HepG2 (cell line): ENCODE data around the gene HYAL1. TPM values are rescaled to one million over a fixed set of nuclear protein-coding genes. Genes with fewer than 3 reads are reported as not detected.

Experiments
- AGO1 ChIP-seq: fragments of 200-400 bp; formaldehyde crosslinking; IDR thresholded peaks from 2 replicates; pipeline ENCODE4 v1.6.1; 2017; ENCODE audit warnings: mild to moderate bottlenecking, low read depth, low read length, moderate library complexity; ENCODE audit not compliant: poor library complexity, severe bottlenecking
- ELF3 ChIP-seq: IDR thresholded peaks from 2 replicates; pipeline ENCODE4 v1.6.1; 2016; ENCODE audit warnings: missing genetic modification reagents, missing compliant biosample characterization
- FOXM1 ChIP-seq: sonication (generic); formaldehyde crosslinking; IDR thresholded peaks from 2 replicates; pipeline ENCODE4 v1.5.0; 2020; ENCODE audit warnings: missing genetic modification reagents
- MAZ ChIP-seq, 2 experiments: sonication (generic) in 1 of 2; formaldehyde crosslinking in 1 of 2; IDR thresholded peaks; 2 replicates each; pipeline versions ENCODE4 v1.5.0 to v1.6.1; 2012 to 2020; ENCODE audit warnings: low read depth in 2 of 2, mild to moderate bottlenecking in 2 of 2, borderline replicate concordance in 1 of 2, improper control_type of control experiment in 1 of 2, low read length in 1 of 2, missing genetic modification reagents in 1 of 2, moderate library complexity in 1 of 2
- PRMT3 ChIP-seq: sonication (generic); formaldehyde crosslinking; IDR thresholded peaks from 2 replicates; pipeline ENCODE4 v1.8.1; 2022; ENCODE audit warnings: low read depth, mild to moderate bottlenecking, moderate library complexity, missing genetic modification reagents, borderline replicate concordance
- RFXANK ChIP-seq: IDR thresholded peaks from 2 replicates; pipeline ENCODE4 v1.6.1; 2016
- SAFB2 ChIP-seq: sonication (generic); formaldehyde crosslinking; IDR thresholded peaks from 2 replicates; pipeline ENCODE4 v1.5.1; 2020; ENCODE audit warnings: missing genetic modification reagents, low read depth, mild to moderate bottlenecking, borderline replicate concordance
- ZNF615 ChIP-seq: sonication (generic); formaldehyde crosslinking; IDR thresholded peaks from 2 replicates; pipeline ENCODE4 v1.5.0; 2020; ENCODE audit warnings: mild to moderate bottlenecking, missing genetic modification reagents, borderline replicate concordance
- polyA plus RNA-seq, 8 experiments: library from polyadenylated mRNA; depleted of rRNA in 3 of 8; stranded (reverse) in 7 of 8; unstranded in 1 of 8; fragments of >200 nt; fragmentation: Illumina TruSeq in 4 of 8; extraction: Trizol in 4 of 8; gene quantifications; 2 replicates each; pipeline versions ENCODE4 v1.2.1 to v1.2.3, GENCODE V29; 2011 to 2016; ENCODE audit warnings: low read depth in 4 of 8, missing spikeins in 1 of 8, mixed read lengths in 1 of 8; ENCODE audit not compliant: insufficient read depth in 1 of 8
- total RNA-seq, 5 experiments: library from RNA; depleted of rRNA; stranded (reverse); fragments of >200 nt; fragmentation: Illumina TruSeq; extraction: Trizol; gene quantifications; 2 replicates each; pipeline ENCODE4 v1.2.3, GENCODE V29; 2016; ENCODE audit warnings: low read depth in 1 of 5
- TF ChIP-seq, protein P1 (sequence below): sonication (generic); formaldehyde crosslinking; IDR thresholded peaks from one replicate; pipeline ENCODE4 v1.5.1; 2020; ENCODE audit warnings: mild to moderate bottlenecking, missing genetic modification reagents; ENCODE audit errors: not compliant biosample characterization
- TF ChIP-seq, protein P2 (sequence below): sonication (generic); formaldehyde crosslinking; IDR thresholded peaks from 2 replicates; pipeline ENCODE4 v1.5.0; 2020; ENCODE audit warnings: missing genetic modification reagents, mild to moderate bottlenecking, borderline replicate concordance
- TF ChIP-seq, protein P3 (sequence below): sonication (generic); formaldehyde crosslinking; IDR thresholded peaks from 2 replicates; pipeline ENCODE4 v1.5.0; 2020; ENCODE audit warnings: missing genetic modification reagents
- TF ChIP-seq, protein P4 (sequence below): sonication (generic); formaldehyde crosslinking; IDR thresholded peaks from 2 replicates; pipeline ENCODE4 v1.4.0; 2020; ENCODE audit warnings: mild to moderate bottlenecking, missing genetic modification reagents

The HYAL1 gene
- total and polyA plus RNA-seq, 2 of the 13 experiments (the other 11 are each of a cell fraction or from before 2014, with no cell fraction given) = 76.5 to 193 TPM

DNA sequence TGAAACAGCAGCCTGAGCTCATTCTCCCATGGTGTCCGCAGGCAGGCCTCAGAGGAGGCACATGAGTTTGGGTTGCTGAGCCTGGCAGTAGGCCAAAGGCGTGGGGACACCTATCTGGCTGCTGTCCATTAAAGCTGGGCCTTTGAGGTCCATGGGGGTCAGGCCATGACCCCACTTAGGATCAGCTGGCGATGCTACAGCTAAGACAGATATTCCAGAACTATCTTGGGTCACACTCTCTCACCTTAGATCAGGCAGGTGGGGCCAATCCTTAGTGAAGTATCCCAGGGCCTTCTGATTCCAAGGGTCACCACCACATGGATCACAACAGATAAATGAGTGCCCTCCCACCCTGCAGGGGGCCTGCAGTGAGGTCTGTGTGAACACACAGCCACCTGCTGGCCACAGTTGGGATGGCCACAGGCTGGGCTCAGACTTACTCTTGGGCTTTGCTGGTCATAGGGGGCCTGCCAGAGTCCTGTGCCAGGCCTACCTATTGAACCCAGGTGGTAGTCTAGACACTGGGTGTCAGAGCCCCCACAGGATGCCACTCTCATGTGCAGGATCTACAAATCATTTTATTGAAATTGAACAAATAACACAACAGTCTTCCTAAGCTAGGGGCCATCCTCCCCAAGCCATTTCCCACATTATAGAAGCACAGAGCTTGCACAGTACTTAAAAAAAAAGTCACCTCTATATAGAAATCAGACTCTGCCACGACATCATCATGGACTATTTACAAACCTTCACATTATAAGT lies 21.2 kb upstream of the HYAL1 start (continued):
- TF ChIP-seq, protein P1, sequence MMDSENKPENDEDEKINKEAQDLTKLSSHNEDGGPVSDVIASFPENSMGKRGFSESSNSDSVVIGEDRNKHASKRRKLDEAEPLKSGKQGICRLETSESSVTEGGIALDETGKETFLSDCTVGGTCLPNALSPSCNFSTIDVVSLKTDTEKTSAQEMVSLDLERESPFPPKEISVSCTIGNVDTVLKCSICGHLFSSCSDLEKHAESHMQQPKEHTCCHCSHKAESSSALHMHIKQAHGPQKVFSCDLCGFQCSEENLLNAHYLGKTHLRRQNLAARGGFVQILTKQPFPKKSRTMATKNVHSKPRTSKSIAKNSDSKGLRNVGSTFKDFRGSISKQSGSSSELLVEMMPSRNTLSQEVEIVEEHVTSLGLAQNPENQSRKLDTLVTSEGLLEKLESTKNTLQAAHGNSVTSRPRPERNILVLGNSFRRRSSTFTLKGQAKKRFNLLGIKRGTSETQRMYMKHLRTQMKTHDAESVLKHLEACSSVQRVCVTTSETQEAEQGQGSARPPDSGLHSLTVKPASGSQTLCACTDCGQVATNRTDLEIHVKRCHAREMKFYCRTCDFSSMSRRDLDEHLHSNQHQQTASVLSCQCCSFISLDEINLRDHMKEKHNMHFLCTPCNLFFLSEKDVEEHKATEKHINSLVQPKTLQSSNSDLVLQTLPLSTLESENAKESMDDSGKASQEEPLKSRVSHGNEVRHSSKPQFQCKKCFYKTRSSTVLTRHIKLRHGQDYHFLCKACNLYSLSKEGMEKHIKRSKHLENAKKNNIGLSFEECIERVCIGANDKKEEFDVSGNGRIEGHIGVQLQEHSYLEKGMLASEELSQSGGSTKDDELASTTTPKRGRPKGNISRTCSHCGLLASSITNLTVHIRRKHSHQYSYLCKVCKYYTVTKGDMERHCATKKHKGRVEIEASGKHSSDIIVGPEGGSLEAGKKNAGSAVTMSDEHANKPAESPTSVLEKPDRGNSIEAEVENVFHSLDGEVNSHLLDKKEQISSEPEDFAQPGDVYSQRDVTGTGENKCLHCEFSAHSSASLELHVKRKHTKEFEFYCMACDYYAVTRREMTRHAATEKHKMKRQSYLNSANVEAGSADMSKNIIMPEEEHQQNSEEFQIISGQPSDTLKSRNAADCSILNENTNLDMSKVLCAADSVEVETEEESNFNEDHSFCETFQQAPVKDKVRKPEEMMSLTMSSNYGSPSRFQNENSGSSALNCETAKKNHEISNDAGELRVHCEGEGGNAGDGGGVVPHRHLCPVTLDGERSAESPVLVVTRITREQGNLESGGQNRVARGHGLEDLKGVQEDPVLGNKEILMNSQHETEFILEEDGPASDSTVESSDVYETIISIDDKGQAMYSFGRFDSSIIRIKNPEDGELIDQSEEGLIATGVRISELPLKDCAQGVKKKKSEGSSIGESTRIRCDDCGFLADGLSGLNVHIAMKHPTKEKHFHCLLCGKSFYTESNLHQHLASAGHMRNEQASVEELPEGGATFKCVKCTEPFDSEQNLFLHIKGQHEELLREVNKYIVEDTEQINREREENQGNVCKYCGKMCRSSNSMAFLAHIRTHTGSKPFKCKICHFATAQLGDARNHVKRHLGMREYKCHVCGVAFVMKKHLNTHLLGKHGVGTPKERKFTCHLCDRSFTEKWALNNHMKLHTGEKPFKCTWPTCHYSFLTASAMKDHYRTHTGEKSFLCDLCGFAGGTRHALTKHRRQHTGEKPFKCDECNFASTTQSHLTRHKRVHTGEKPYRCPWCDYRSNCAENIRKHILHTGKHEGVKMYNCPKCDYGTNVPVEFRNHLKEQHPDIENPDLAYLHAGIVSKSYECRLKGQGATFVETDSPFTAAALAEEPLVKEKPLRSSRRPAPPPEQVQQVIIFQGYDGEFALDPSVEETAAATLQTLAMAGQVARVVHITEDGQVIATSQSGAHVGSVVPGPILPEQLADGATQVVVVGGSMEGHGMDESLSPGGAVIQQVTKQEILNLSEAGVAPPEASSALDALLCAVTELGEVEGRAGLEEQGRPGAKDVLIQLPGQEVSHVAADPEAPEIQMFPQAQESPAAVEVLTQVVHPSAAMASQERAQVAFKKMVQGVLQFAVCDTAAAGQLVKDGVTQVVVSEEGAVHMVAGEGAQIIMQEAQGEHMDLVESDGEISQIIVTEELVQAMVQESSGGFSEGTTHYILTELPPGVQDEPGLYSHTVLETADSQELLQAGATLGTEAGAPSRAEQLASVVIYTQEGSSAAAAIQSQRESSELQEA (CRISPR knock-in tag) = peak; percentile 37
- TF ChIP-seq AGO1 = no peak
- TF ChIP-seq RFXANK (CRISPR knock-in tag) = 0 out of 2 replicates have a peak, but pooled peaks have one; percentile 20
- TF ChIP-seq, protein P2, sequence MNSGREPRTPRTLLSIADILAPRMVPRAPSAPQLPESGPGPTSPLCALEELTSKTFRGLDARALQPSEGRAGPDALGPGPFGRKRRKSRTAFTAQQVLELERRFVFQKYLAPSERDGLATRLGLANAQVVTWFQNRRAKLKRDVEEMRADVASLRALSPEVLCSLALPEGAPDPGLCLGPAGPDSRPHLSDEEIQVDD (CRISPR knock-in tag) = no peak
- TF ChIP-seq ELF3 (CRISPR knock-in tag) = peak; percentile 13; the same call in 1 of the 2 replicates
- TF ChIP-seq PRMT3 (CRISPR knock-in tag) = no peak
- TF ChIP-seq, protein P3, sequence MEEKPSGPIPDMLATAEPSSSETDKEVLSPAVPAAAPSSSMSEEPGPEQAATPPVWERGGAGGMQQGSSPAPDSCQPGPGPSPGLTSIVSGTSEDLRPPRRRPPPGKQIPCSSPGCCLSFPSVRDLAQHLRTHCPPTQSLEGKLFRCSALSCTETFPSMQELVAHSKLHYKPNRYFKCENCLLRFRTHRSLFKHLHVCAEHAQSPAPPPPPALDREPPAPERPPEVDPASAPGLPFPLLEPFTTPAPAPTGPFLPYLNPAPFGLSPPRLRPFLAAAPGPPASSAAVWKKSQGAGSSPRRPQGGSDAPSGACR (CRISPR knock-in tag) = peak; percentile 77; the same call in 1 of the 2 replicates
- peak; percentile 65; the same call in 1 of the 2 replicates for TF ChIP-seq MAZ (IDR thresholded peaks at IDR 0.05; ENCODE audit: borderline replicate concordance, low read depth, low read length)
- TF ChIP-seq MAZ (CRISPR knock-in tag; IDR thresholded peaks at IDR 0.05; ENCODE audit: low read depth) = peak; percentile 70; the same call in 1 of the 2 replicates
- TF ChIP-seq, protein P4, sequence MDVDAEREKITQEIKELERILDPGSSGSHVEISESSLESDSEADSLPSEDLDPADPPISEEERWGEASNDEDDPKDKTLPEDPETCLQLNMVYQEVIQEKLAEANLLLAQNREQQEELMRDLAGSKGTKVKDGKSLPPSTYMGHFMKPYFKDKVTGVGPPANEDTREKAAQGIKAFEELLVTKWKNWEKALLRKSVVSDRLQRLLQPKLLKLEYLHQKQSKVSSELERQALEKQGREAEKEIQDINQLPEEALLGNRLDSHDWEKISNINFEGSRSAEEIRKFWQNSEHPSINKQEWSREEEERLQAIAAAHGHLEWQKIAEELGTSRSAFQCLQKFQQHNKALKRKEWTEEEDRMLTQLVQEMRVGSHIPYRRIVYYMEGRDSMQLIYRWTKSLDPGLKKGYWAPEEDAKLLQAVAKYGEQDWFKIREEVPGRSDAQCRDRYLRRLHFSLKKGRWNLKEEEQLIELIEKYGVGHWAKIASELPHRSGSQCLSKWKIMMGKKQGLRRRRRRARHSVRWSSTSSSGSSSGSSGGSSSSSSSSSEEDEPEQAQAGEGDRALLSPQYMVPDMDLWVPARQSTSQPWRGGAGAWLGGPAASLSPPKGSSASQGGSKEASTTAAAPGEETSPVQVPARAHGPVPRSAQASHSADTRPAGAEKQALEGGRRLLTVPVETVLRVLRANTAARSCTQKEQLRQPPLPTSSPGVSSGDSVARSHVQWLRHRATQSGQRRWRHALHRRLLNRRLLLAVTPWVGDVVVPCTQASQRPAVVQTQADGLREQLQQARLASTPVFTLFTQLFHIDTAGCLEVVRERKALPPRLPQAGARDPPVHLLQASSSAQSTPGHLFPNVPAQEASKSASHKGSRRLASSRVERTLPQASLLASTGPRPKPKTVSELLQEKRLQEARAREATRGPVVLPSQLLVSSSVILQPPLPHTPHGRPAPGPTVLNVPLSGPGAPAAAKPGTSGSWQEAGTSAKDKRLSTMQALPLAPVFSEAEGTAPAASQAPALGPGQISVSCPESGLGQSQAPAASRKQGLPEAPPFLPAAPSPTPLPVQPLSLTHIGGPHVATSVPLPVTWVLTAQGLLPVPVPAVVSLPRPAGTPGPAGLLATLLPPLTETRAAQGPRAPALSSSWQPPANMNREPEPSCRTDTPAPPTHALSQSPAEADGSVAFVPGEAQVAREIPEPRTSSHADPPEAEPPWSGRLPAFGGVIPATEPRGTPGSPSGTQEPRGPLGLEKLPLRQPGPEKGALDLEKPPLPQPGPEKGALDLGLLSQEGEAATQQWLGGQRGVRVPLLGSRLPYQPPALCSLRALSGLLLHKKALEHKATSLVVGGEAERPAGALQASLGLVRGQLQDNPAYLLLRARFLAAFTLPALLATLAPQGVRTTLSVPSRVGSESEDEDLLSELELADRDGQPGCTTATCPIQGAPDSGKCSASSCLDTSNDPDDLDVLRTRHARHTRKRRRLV = no peak
- no peak for TF ChIP-seq FOXM1 (CRISPR knock-in tag)
- TF ChIP-seq ZNF615 (CRISPR knock-in tag) = no peak
- TF ChIP-seq SAFB2 (CRISPR knock-in tag) = no peak
